Large intestine (tissue), 12 donors: Measurements from ENCODE around the gene TSPY9. TPM values are rescaled to one million over a fixed set of nuclear protein-coding genes. Genes with fewer than 3 reads are reported as not detected.
"Not testable (repeated sequence)": the region's sequence is repeated elsewhere in the genome, so short reads cannot be mapped to it uniquely, and the experiment has no call there.

Experiments used
- DNase-seq, 2 donors: peaks; one replicate each; pipeline versions ENCODE4 v3.0.0 to v3.0.0-alpha.2; 2013
- H3K27ac ChIP-seq: one replicate; pipeline ENCODE4 v1.5.1; 2013; ENCODE audit warnings: low read length
- H3K27me3 ChIP-seq: 2 replicates; pipeline ENCODE4 v1.6.1; 2013; ENCODE audit warnings: low read length; ENCODE audit not compliant: control insufficient read depth, insufficient read depth
- H3K36me3 ChIP-seq: 2 replicates; pipeline ENCODE4 v1.6.1; 2013; ENCODE audit warnings: low read length; ENCODE audit not compliant: control insufficient read depth, insufficient read depth
- H3K4me1 ChIP-seq: one replicate; pipeline ENCODE4 v1.6.1; 2013; ENCODE audit warnings: low read length; ENCODE audit not compliant: control insufficient read depth, insufficient read depth
- H3K4me3 ChIP-seq: one replicate; pipeline ENCODE4 v1.5.1; 2013; ENCODE audit warnings: low read length
- H3K9me3 ChIP-seq: one replicate; pipeline ENCODE4 v1.6.1; 2013; ENCODE audit warnings: mild to moderate bottlenecking, low read depth, low read length, moderate library complexity; ENCODE audit not compliant: control insufficient read depth
- WGBS: methylation state at CpG from one replicate; pipeline ENCODE4 v1.1.5; 2013; ENCODE audit warnings: low lambda C conversion rate; ENCODE audit not compliant: insufficient coverage; 5-methylcytosine and 5-hydroxymethylcytosine counted together
- long read RNA-seq, 11 donors: transcript quantifications; one replicate each; lab custom pipeline, GENCODE V29; 2026
- polyA plus RNA-seq: library from polyadenylated mRNA; unstranded; fragments of 120-200 nt; gene quantifications from one replicate; pipeline ENCODE4 v1.2.1, GENCODE V29; 2013

The TSPY9 gene, protein sequence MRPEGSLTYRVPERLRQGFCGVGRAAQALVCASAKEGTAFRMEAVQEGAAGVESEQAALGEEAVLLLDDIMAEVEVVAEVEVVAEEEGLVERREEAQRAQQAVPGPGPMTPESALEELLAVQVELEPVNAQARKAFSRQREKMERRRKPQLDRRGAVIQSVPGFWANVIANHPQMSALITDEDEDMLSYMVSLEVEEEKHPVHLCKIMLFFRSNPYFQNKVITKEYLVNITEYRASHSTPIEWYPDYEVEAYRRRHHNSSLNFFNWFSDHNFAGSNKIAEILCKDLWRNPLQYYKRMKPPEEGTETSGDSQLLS
- polyA plus RNA-seq: not detected
- long read RNA-seq, donor 1: 0 reads
- long read RNA-seq, donor 2: 0 reads
- long read RNA-seq, donor 3: 0 reads
- long read RNA-seq, donor 4: 0 reads
- long read RNA-seq, donor 5: 0 reads
- long read RNA-seq, donor 6: 0 reads
- long read RNA-seq, donor 7: 0 reads
- long read RNA-seq, donor 8: 0 reads
- long read RNA-seq, donor 9: 0 reads
- long read RNA-seq, donor 10: 0 reads
- long read RNA-seq, donor 11: 0 reads

DNA sequence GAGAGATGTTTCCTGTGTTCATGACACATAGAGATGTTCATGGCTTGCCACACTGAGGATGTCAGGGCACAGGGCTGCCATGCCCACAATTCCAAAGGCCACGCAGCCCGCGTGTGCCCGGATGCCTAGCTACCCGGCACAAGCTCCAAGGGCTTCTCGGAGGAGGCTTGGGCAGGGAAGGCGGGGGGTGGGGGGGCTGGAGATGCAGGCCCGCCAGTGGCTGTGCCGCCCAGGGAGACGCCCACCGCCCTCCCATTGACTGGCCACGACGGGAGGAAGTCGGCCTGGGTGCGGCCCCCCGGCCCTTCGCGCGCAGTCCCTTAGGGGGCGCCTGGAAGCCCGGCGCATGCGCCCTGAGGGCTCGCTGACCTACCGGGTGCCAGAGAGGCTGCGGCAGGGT is at the start of gene TSPY9:
TSPY9 (plus strand) TSS at position 301 of the 400 bp plus-strand sequence; CDS start at position 347, 46 bp downstream.
- WGBS: no CpG with 5 or more reads among the region's 26 CpGs
- not testable (repeated sequence) for DNase-seq, H3K36me3 ChIP-seq, H3K27ac ChIP-seq, H3K27me3 ChIP-seq, H3K4me1 ChIP-seq, H3K9me3 ChIP-seq, H3K4me3 ChIP-seq

DNA sequence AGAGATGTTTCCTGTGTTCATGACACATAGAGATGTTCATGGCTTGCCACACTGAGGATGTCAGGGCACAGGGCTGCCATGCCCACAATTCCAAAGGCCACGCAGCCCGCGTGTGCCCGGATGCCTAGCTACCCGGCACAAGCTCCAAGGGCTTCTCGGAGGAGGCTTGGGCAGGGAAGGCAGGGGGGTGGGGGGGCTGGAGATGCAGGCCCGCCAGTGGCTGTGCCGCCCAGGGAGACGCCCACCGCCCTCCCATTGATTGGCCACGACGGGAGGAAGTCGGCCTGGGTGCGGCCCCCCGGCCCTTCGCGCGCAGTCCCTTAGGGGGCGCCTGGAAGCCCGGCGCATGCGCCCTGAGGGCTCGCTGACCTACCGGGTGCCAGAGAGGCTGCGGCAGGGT is 20.4 kb upstream of the TSPY9 start, which contains the start of gene TSPY1:
TSPY1 (plus strand) TSS at position 301 of the 400 bp plus-strand sequence; CDS start at position 347, 46 bp downstream.
- not testable (repeated sequence) for DNase-seq, H3K4me3 ChIP-seq, H3K27me3 ChIP-seq, H3K27ac ChIP-seq, H3K36me3 ChIP-seq, H3K9me3 ChIP-seq, H3K4me1 ChIP-seq
- no CpG with 5 or more reads among the region's 25 CpGs for WGBS

DNA sequence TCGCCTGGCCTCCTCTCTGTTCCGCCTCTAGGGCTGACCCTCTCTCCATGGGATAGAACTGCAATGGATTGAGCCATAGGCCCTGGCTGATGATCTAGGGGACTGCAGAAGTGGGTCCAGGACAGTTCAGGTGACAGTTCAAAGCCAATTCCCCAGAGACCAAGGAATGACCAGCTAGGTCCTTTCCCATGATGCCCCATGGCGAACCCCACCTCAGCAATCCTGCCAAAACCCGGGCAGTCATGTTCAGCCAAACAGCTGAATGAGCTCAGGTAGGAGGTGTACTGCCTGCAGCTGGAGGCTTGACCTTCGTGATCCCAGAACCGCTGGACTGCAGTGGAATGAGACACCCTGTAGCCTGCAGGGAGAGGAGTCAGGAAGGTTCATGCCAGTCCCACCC is 17.3 kb downstream of the TSPY9 start:
- not testable (repeated sequence) for DNase-seq, H3K4me1 ChIP-seq, H3K27me3 ChIP-seq, H3K9me3 ChIP-seq, H3K4me3 ChIP-seq, H3K27ac ChIP-seq, H3K36me3 ChIP-seq
- WGBS: no CpG with 5 or more reads among the region's 6 CpGs

DNA sequence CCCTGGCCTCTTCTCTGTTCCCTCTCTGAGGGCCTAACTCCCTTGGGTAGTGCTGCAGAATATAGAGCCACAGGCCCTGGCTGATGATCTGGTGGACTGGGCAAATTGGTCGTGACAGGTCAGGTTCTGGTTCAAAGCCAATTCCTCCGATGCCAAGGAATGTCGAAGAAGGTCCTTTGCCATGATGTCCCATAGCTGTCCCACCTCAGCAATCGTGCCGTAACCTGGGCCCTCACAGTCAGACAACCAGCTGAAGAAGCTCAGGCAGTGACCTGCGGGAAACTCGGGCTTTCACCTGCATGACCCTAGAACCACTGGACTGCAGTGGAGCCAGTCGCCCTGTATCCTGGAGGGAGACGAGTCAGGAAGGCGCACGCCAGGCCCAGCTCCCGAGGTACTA is 29.2 kb downstream of the TSPY9 start:
- not testable (repeated sequence) for H3K36me3 ChIP-seq, H3K27ac ChIP-seq, H3K4me1 ChIP-seq, DNase-seq, H3K4me3 ChIP-seq, H3K9me3 ChIP-seq, H3K27me3 ChIP-seq
- WGBS: no CpG with 5 or more reads among the region's 12 CpGs

DNA sequence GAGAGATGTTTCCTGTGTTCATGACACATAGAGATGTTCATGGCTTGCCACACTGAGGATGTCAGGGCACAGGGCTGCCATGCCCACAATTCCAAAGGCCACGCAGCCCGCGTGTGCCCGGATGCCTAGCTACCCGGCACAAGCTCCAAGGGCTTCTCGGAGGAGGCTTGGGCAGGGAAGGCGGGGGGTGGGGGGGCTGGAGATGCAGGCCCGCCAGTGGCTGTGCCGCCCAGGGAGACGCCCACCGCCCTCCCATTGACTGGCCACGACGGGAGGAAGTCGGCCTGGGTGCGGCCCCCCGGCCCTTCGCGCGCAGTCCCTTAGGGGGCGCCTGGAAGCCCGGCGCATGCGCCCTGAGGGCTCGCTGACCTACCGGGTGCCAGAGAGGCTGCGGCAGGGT is 40.5 kb downstream of the TSPY9 start, which contains the start of gene TSPY10:
TSPY10 (plus strand) TSS at position 301 of the 400 bp plus-strand sequence; CDS start at position 347, 46 bp downstream.
- H3K4me1 ChIP-seq, H3K27me3 ChIP-seq, DNase-seq, H3K4me3 ChIP-seq, H3K36me3 ChIP-seq, H3K27ac ChIP-seq, H3K9me3 ChIP-seq: not testable (repeated sequence)
- WGBS: no CpG with 5 or more reads among the region's 26 CpGs

Other genes with a start within 250 kb of the TSPY9 start
- not detected for gene TSPY4, start 149.8 kb upstream of the TSPY9 start, polyA plus RNA-seq
- not detected for gene TSPY8, start 129.5 kb upstream of the TSPY9 start, polyA plus RNA-seq
- gene TSPY3, start 88.8 kb upstream of the TSPY9 start, polyA plus RNA-seq: not detected
- not detected for gene TSPY1, start 20.3 kb upstream of the TSPY9 start, polyA plus RNA-seq
- gene TSPY10, start 40.6 kb downstream of the TSPY9 start, polyA plus RNA-seq: not detected